HG03378 (cell line): ENCODE data around the gene ZNF133.
"Not testable (repeated sequence)": the region's sequence is repeated elsewhere in the genome, so short reads cannot be mapped to it uniquely, and the experiment has no call there.

Experiments
- ATAC-seq: cut with Tn5 transposase; IDR thresholded peaks from one replicate; pipeline ENCODE4 v1.9.1; 2021; ENCODE audit warnings: mild to moderate bottlenecking, moderate library complexity; ENCODE audit not compliant: unreplicated experiment

ZNF133 gene

GRCh38 chr20:18284805-18285533 is 3.4 kb upstream of the ZNF133 start:
- ATAC-seq = no peak

- ATAC-seq = no peak
Measured at GRCh38 chr20:18287546-18287914, 797 bp upstream of the ZNF133 start.

- no peak for ATAC-seq
Measured at GRCh38 chr20:18288749-18289267, 481 bp downstream of the ZNF133 start.

GRCh38 chr20:18289306-18289705 is 979 bp downstream of the ZNF133 start:
- no peak for ATAC-seq

- ATAC-seq = no peak
Measured at GRCh38 chr20:18299364-18299763, 11.0 kb downstream of the ZNF133 start.

- ATAC-seq = no peak
Measured at GRCh38 chr20:18304618-18305017, 16.3 kb downstream of the ZNF133 start.

GRCh38 chr20:18307301-18307700 is 19.0 kb downstream of the ZNF133 start:
- ATAC-seq = no peak

- no peak for ATAC-seq
Measured at GRCh38 chr20:18310051-18310450, 21.7 kb downstream of the ZNF133 start.

GRCh38 chr20:18310592-18310991 is 22.3 kb downstream of the ZNF133 start:
- no peak for ATAC-seq

GRCh38 chr20:18312723-18313122 is 24.4 kb downstream of the ZNF133 start:
- no peak for ATAC-seq

- no peak for ATAC-seq
Measured at GRCh38 chr20:18313411-18313810, 25.1 kb downstream of the ZNF133 start.

- no peak for ATAC-seq
Measured at GRCh38 chr20:18314786-18315406, 26.6 kb downstream of the ZNF133 start.

GRCh38 chr20:18316166-18316565 is 27.8 kb downstream of the ZNF133 start:
- no peak for ATAC-seq

GRCh38 chr20:18321316-18321715 is 33.0 kb downstream of the ZNF133 start:
- ATAC-seq = no peak

- no peak for ATAC-seq
Measured at GRCh38 chr20:18321976-18322950, 33.9 kb downstream of the ZNF133 start.

- no peak for ATAC-seq
Measured at GRCh38 chr20:18323705-18324104, 35.4 kb downstream of the ZNF133 start.

GRCh38 chr20:18324596-18325089 is 36.3 kb downstream of the ZNF133 start:
- no peak for ATAC-seq

GRCh38 chr20:18326990-18327389 is 38.7 kb downstream of the ZNF133 start:
- ATAC-seq = no peak

- ATAC-seq = no peak
Measured at GRCh38 chr20:18331694-18332093, 43.4 kb downstream of the ZNF133 start.

GRCh38 chr20:18349749-18350148 is 61.4 kb downstream of the ZNF133 start:
- ATAC-seq = not testable (repeated sequence)

- ATAC-seq = no peak
Measured at GRCh38 chr20:18359854-18360253, 71.5 kb downstream of the ZNF133 start.
